K562 (cell line): ENCODE results near the gene CEBPA. TPM values are rescaled to one million over a fixed set of nuclear protein-coding genes. Genes with fewer than 3 reads are reported as not detected.

Experiments
- GTF2F1 ChIP-seq: IDR thresholded peaks from 2 replicates; pipeline ENCODE4 v1.6.1; 2011; ENCODE audit warnings: low read depth, low read length, improper control_type of control experiment
- HMG20B ChIP-seq: fragments of 250-450 bp; sonication (Bioruptor Pico); IDR thresholded peaks from 2 replicates; pipeline ENCODE4 v1.5.0; 2021; ENCODE audit warnings: mild to moderate bottlenecking
- PYGO2 ChIP-seq: fragments of 450-650 bp; IDR thresholded peaks from 2 replicates; pipeline ENCODE4 v1.6.1; 2016; ENCODE audit warnings: mild to moderate bottlenecking, missing genetic modification characterization, moderate library complexity, missing compliant biosample characterization
- polyA plus RNA-seq, 8 experiments: library from polyadenylated mRNA; depleted of rRNA in 4 of 8; stranded (reverse) in 5 of 8; unstranded in 3 of 8; fragments of >200 nt; fragmentation: Nextera tagmentation in 2 of 8; fragmentation: Illumina TruSeq in 1 of 8; extraction: Ambion mirVana in 2 of 8; extraction: Trizol in 1 of 8; gene quantifications; 2 replicates each; pipeline versions ENCODE4 v1.2.1 to v1.2.3, GENCODE V29; 2011 to 2014; ENCODE audit warnings: inconsistent platforms in 1 of 8, missing spikeins in 1 of 8
- total RNA-seq, 7 experiments: library from RNA; depleted of rRNA in 6 of 7; stranded (reverse); fragments of >200 nt in 6 of 7; fragmentation: Illumina TruSeq in 2 of 7; extraction: Trizol in 2 of 7; gene quantifications; 2 replicates each; pipeline versions ENCODE4 v1.2.1 to v1.2.3, GENCODE V29; 2011 to 2021; ENCODE audit warnings: low replicate concordance in 1 of 7
- TF ChIP-seq, protein P1 (sequence below): fragments of 250-450 bp; sonication (Bioruptor Pico); IDR thresholded peaks from 2 replicates; pipeline ENCODE4 v1.4.0; 2020
- TF ChIP-seq, protein P2 (sequence below): sonication (generic); formaldehyde crosslinking; IDR thresholded peaks from 2 replicates; pipeline ENCODE4 v1.8.1; 2023; ENCODE audit warnings: missing genetic modification reagents, mild to moderate bottlenecking, borderline replicate concordance
- TF ChIP-seq, protein P3 (sequence below): IDR thresholded peaks from 2 replicates; pipeline ENCODE4 v1.6.1; 2014; ENCODE audit warnings: antibody characterized with exemption

The CEBPA gene
- total and polyA plus RNA-seq, 9 of the 15 experiments (the other 6 are each of a cell fraction or from before 2014, with no cell fraction given): 0.03 to 0.59 (median 0.15) TPM; not detected in 2

DNA sequence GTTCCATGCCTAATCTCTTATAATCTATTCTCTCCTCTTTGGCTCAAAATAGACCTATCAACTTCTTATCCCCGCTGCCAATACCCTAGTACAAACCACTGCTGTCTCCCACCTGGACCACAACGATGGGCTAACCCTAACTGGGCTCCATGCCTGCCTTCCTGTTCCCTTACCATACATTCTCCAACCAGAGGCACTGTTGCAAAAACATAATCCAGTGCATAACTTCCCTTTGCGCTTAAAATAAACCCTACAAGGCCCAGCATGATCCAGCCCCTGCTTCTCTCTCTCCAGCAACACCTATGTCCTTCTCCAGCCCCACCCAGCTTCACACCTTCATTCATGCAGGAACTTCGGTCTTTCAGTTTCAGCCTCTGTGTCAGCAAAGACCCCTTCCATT, 27.4 kb upstream of the CEBPA start (continued):
- TF ChIP-seq, protein P1, sequence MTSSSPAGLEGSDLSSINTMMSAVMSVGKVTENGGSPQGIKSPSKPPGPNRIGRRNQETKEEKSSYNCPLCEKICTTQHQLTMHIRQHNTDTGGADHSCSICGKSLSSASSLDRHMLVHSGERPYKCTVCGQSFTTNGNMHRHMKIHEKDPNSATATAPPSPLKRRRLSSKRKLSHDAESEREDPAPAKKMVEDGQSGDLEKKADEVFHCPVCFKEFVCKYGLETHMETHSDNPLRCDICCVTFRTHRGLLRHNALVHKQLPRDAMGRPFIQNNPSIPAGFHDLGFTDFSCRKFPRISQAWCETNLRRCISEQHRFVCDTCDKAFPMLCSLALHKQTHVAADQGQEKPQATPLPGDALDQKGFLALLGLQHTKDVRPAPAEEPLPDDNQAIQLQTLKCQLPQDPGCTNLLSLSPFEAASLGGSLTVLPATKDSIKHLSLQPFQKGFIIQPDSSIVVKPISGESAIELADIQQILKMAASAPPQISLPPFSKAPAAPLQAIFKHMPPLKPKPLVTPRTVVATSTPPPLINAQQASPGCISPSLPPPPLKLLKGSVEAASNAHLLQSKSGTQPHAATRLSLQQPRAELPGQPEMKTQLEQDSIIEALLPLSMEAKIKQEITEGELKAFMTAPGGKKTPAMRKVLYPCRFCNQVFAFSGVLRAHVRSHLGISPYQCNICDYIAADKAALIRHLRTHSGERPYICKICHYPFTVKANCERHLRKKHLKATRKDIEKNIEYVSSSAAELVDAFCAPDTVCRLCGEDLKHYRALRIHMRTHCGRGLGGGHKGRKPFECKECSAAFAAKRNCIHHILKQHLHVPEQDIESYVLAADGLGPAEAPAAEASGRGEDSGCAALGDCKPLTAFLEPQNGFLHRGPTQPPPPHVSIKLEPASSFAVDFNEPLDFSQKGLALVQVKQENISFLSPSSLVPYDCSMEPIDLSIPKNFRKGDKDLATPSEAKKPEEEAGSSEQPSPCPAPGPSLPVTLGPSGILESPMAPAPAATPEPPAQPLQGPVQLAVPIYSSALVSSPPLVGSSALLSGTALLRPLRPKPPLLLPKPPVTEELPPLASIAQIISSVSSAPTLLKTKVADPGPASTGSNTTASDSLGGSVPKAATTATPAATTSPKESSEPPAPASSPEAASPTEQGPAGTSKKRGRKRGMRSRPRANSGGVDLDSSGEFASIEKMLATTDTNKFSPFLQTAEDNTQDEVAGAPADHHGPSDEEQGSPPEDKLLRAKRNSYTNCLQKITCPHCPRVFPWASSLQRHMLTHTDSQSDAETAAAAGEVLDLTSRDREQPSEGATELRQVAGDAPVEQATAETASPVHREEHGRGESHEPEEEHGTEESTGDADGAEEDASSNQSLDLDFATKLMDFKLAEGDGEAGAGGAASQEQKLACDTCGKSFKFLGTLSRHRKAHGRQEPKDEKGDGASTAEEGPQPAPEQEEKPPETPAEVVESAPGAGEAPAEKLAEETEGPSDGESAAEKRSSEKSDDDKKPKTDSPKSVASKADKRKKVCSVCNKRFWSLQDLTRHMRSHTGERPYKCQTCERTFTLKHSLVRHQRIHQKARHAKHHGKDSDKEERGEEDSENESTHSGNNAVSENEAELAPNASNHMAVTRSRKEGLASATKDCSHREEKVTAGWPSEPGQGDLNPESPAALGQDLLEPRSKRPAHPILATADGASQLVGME (CRISPR knock-in tag): no peak
- TF ChIP-seq, protein P2, sequence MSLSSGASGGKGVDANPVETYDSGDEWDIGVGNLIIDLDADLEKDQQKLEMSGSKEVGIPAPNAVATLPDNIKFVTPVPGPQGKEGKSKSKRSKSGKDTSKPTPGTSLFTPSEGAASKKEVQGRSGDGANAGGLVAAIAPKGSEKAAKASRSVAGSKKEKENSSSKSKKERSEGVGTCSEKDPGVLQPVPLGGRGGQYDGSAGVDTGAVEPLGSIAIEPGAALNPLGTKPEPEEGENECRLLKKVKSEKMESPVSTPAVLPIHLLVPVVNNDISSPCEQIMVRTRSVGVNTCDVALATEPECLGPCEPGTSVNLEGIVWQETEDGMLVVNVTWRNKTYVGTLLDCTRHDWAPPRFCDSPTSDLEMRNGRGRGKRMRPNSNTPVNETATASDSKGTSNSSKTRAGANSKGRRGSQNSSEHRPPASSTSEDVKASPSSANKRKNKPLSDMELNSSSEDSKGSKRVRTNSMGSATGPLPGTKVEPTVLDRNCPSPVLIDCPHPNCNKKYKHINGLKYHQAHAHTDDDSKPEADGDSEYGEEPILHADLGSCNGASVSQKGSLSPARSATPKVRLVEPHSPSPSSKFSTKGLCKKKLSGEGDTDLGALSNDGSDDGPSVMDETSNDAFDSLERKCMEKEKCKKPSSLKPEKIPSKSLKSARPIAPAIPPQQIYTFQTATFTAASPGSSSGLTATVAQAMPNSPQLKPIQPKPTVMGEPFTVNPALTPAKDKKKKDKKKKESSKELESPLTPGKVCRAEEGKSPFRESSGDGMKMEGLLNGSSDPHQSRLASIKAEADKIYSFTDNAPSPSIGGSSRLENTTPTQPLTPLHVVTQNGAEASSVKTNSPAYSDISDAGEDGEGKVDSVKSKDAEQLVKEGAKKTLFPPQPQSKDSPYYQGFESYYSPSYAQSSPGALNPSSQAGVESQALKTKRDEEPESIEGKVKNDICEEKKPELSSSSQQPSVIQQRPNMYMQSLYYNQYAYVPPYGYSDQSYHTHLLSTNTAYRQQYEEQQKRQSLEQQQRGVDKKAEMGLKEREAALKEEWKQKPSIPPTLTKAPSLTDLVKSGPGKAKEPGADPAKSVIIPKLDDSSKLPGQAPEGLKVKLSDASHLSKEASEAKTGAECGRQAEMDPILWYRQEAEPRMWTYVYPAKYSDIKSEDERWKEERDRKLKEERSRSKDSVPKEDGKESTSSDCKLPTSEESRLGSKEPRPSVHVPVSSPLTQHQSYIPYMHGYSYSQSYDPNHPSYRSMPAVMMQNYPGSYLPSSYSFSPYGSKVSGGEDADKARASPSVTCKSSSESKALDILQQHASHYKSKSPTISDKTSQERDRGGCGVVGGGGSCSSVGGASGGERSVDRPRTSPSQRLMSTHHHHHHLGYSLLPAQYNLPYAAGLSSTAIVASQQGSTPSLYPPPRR (CRISPR knock-in tag): no peak
- no peak for TF ChIP-seq GTF2F1
- TF ChIP-seq HMG20B (CRISPR knock-in tag): no peak
- TF ChIP-seq PYGO2 (tag): no peak
- TF ChIP-seq, protein P3, sequence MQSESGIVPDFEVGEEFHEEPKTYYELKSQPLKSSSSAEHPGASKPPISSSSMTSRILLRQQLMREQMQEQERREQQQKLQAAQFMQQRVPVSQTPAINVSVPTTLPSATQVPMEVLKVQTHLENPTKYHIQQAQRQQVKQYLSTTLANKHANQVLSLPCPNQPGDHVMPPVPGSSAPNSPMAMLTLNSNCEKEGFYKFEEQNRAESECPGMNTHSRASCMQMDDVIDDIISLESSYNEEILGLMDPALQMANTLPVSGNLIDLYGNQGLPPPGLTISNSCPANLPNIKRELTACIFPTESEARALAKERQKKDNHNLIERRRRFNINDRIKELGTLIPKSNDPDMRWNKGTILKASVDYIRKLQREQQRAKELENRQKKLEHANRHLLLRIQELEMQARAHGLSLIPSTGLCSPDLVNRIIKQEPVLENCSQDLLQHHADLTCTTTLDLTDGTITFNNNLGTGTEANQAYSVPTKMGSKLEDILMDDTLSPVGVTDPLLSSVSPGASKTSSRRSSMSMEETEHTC: no peak
